HG02938 (cell line): ENCODE measurements around the gene TRIP13.
"Not testable (repeated sequence)": the region's sequence is repeated elsewhere in the genome, so short reads cannot be mapped to it uniquely, and the experiment has no call there.

Experiments used
- ATAC-seq: cut with Tn5 transposase; IDR thresholded peaks from one replicate; pipeline ENCODE4 v1.9.1; 2021; ENCODE audit warnings: mild to moderate bottlenecking, moderate library complexity; ENCODE audit not compliant: unreplicated experiment

The TRIP13 gene

DNA sequence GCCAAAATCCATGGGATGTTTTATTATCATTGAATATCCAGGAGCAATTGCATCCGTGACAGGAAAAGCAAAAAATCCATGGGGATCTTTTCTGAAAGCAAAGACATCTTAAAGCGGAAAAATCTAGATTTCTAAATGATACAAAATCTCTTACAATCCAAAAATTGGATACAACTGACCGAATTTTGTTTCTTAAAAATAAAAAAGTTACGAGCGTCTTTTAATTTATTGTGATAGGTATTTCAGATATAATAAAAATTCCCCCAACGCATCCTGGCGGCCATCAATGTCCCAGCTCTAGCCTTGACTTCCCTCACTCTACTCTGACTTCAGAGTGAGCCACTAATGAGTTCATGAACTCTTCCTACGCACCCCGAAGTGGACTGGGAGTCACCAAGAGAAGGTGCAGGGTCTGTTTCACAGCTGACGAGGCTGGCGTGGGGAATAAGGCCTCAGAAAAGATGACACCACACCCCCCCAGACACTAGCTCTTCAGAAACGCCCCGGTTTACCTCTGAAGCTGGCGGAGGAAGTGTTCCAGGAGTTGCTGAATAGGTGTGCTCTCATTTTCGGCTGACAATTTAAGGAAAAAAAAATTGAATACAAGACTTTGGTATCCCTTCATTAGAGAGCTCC is 3.5 kb upstream of the TRIP13 start:
- no peak for ATAC-seq

GRCh38 chr5:891117-891836 is 1.4 kb upstream of the TRIP13 start:
- no peak for ATAC-seq

DNA sequence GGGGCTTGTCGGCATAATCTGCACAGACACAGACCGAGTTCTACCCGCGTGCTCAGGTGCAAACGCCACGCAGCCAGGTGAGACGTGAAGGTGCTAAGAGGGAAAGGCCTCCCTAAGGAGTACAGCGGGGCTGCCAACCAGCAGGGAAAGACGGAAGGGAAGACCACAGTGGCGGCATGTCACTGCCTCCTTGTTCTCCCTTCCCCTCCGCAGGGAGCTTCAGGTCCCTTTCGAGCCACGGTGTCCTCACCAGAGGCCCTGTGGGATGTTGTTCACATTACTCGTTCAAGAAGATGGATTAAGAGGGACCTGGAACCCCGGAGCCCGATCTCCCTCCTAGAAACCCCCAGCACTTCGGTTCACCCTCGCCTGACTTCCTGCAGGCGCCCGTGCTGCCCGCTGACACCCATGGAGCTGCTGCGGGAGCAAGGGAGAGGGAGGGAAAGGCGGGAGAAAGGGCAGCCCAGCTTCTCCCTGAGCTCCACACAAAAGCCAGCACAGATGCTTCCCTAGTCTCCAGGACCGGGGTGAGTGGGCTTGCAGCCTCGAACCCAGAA is 769 bp upstream of the TRIP13 start:
- ATAC-seq = peak; percentile 7

DNA sequence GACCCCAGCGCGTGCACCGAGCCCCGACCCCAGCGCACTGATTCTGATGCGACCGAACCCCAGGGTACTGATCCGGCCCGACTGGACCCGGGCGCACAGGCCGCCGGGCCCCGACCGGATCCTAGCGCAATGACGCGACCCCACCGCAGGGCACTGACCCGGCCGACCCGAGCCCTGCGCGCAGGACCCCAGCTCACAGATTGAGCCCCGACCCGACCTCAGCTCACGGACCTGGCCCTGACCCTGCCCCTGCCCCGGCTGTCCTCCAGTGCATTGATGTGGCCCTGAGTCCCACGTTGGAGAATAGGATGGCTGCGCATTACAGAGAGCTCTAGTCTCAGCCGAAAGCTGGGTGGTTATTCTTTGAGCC is 438 bp downstream of the TRIP13 start:
- ATAC-seq = peak; percentile 12

DNA sequence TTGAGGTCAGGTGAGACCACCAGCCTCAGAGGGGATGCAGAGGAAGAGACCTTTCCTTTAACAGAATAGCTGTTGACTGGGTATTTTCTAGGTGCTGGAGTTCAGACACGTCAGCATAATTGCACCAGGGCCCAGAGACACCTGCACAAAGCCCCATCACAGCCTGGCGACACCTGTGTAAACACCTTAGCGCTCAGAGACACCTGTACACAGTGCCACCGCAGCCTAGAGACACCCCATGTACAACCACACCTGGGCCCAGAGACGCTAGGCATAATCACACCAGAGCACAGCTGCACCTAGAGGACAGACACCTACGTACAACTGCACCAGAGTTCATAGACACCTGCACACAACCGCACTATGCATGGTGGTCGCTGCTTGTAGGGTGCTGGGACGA is 1.0 kb downstream of the TRIP13 start:
- no peak for ATAC-seq

DNA sequence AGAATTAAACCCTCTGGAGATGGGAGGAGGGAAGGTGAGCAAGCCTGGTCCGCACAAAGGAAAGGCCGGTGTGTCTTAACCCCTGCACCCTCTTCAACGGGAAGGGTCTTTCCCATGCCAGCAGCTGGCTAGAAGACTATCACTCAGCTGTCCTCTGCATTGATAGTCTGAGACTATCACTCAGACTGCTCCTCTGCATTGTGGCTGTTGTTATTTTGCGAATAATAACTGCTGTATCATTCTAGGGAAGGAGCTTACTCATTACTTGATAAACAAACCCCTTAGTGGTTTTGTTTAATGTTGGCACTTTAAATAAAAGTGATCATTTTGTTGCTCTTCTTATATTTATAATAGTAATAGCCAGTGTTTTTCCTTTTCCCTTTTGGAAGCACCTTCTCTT is 8.1 kb downstream of the TRIP13 start:
- no peak for ATAC-seq

DNA sequence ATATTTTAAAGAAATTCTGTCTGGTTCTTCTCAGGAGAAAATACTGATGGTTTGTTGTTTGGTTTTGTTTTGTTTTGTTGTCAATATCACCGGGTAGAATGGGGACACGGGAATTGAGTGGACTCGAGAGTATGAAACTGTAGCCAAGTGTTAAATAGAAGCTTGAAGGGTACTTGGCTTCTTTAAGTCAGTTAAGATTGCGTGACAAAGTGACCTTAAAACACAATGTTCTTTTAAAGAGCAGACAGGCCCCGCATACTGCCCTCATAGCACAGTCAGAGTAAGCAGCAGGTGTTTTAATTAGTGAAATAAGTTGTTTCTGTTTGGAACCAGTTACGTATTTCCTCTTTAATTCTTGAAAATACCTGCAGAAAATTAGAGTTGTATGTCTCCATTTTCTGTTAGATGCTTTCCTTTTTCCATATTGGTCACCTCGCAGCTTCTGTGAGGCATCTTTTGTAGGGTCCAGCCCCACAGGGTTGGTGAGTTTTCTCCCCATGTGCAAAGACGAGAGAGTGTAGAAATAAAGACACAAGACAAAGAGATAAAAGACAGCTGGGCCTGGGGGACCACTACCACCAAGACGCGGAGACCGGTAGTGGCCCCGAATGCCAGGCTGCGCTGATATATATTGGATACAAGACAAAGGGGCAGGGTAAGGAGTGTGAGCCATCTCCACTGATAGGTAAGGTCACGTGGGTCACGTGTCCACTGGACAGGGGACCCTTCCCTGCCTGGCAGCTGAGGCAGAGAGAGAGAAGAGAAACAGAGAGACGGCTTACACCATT is 9.6 kb downstream of the TRIP13 start:
- ATAC-seq = no peak

DNA sequence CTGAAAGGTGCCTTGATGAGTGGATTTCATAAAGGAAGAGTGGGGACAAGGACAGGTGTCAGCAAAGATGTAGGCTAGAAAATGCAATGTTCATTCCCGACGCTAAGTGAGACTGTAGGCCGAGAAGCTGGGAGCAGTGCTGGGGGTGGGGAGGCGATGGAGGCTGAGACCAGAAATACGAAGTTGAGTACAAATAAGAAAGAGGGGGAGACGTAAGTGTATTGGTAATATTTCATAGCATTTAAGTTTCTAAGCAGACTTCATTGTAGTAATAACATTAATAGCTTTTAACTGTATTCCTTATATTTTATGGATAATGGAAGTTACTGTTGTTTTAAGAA is 11.0 kb downstream of the TRIP13 start:
- no peak for ATAC-seq

DNA sequence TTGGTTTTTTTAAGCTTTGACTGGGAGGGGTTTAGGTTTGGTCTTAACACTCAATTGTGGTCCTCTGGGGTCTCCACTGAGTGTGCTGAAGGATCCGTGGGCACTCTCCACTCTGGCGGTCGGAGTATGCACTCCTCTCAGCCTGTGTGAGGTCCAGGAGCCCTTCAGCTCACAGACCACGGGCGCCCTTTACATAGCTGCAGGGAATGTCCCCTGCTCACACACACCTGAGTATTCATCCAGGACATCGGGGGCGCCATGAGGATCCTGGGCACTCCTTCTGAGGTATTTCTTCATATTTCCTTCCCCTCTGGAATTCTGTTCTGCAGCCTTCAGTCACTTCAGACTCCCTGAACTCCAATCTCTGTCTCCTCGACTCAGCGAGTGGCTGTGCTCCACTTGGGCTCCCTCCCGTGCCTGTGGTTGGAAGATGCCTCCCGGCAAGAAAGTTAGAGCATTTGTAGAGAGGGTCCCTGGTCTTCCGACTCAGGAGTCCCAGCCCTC is 12.5 kb downstream of the TRIP13 start:
- ATAC-seq = no peak

DNA sequence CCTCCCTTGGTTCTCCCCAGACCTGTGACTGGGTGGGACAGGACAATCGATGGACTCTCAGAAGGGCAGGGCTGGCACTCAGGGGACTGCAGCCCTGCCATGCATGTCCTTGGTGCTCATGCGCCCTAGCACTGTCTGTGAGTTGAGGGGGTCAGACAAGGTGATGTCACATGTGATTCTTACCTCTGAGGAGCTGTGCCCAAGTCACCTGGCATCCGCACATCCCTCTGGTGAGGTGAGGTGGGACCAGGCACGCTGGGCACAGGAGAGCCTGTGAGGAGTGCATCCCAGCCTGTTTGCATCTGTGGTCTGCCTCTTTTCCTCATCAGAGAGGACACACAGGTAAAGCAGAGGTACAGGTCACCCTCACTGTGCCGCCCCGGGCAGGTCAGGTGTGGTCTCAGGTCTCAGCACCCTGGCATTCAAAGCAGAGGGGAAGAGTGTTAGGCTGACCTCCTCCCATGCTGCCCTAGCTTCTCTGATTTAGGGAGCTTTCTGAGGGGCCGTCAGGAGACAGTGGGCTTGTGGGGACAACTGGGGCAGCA is 14.8 kb downstream of the TRIP13 start:
- no peak for ATAC-seq

DNA sequence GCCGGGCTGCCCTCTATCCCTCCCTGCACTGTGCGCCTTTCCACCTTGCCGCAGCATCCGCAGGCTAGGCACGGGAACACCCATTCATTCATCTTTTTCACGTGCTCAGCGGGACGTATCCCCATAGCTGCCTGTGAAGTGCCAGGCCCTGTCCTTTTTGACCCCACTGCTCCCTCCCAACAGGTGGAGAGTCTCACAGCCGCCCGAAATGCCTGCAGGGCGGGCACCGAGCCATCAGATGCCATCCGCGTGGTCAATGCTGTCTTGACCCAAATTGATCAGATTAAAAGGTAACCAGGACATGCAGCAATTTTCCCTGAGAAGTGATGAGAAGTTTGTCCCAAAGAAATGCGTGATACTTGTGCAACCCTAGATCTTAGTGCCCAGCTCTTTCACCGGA is 15.5 kb downstream of the TRIP13 start:
- ATAC-seq = no peak

GRCh38 chr5:909086-909485 is 16.4 kb downstream of the TRIP13 start:
- ATAC-seq = no peak

- no peak for ATAC-seq
These were observed 17.5 kb downstream of the TRIP13 start for GRCh38 chr5:909994-910768.

- no peak for ATAC-seq
These were observed 18.1 kb downstream of the TRIP13 start for GRCh38 chr5:910769-911160.

DNA sequence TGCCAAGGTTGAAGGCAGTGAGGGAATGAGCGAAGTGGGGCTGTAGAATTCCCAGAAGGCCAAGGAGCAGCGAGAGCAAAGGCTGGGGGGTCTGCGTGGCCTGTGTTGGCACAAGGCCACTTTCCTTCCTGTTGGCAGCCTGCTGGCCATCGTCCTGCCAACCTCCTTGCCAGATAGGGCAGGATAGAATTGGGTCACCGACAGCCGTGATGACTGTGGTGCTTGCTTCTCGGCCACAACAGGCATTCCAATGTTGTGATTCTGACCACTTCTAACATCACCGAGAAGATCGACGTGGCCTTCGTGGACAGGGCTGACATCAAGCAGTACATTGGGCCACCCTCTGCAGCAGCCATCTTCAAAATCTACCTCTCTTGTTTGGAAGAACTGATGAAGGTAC is 18.9 kb downstream of the TRIP13 start:
- no peak for ATAC-seq

DNA sequence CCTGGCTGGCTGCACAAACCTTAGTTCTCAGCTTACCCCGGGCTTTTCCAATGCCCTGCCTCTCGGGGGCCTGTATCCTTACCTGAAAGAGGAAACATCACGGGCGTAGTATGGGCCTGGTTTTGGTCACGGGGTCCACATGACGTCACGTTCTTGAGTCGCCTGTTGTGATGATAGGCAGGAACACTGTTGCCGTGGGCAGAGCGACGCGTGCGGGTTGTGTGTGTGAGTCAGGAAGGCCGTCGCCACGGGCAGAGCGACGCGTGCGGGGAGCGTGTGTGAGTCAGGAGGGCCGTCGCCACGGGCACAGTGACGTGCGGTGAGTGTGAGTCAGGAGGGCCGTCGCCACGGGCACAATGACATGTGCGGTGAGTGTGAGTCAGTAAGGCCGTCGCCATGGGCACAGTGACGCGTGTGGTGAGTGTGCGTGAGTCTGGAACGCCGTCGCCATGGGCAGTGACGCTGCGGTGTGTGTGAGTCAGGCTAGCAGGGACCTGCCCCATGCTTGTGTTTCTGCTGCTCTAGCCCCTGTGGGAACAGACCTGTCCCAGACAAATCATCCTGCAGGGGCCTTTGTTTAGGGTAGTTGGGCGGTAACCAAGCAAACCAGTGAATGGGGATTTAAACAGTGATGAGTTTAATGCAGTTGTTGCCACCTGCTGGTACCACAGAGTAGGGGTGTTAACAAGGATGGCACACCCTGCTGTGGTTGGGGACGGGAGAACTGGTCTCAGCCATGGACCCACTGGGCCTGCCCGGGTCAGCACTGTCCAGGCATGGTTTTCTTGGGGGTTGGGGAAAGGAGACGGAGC is 19.8 kb downstream of the TRIP13 start:
- no peak for ATAC-seq

DNA sequence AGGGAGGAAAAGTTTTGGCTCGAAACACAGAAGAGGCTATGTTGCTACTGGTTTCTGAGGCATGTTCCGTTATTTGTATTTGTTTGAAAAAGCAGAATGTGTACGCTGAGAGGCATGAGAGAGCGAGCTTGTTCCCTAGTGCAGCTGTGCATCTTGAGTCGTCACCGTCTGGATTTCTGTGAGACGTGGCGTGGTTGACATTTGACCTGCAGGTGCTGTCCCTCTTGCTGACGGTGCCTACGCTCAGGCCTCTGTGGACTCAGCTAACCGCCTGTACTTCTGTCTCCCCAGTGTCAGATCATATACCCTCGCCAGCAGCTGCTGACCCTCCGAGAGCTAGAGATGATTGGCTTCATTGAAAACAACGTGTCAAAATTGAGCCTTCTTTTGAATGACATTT is 21.5 kb downstream of the TRIP13 start:
- no peak for ATAC-seq

- no peak for ATAC-seq
These were observed 21.9 kb downstream of the TRIP13 start for GRCh38 chr5:914612-915011.

DNA sequence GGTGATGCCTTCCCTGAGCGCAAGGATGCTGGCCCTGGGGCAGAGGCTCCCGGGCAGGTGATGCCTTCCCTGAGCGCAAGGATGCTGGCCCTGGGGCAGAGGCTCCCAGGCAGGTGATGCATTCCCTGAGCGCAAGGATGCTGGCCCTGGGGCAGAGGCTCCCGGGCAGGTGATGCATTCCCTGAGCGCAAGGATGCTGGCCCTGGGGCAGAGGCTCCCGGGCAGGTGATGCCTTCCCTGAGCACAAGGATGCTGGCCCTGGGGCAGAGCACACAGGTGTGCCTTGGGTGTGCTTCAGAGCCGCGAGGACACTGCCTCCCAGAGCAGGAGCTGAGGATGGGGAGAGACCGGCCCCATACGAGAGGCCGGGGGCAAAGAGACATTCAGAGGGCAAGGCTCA is 22.7 kb downstream of the TRIP13 start:
- ATAC-seq = not testable (repeated sequence)

DNA sequence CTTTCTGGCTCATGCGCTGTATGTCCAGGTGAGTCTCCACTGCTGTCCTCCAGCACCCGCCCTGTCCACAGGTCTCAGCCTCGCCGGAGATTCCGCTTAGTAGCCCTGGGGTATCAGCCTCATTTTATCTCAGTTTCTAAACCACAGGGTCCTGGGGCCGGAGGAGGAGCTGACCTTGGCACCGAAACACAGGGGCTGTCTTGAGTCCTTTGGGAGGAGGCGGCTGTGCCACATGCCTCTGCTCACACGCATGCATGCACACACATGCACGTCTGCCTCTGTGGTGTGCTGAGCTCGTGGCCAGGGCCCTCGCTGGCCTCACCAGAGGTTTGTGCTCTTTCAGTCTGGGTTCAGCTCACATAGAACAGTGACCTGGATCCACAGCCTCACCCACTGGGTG is 23.3 kb downstream of the TRIP13 start:
- ATAC-seq = no peak
